ENCODE measurements around the gene CD300E.
"Not testable (repeated sequence)": the region's sequence is repeated elsewhere in the genome, so short reads cannot be mapped to it uniquely, and the experiment has no call there.

Gene CD300E

DNA sequence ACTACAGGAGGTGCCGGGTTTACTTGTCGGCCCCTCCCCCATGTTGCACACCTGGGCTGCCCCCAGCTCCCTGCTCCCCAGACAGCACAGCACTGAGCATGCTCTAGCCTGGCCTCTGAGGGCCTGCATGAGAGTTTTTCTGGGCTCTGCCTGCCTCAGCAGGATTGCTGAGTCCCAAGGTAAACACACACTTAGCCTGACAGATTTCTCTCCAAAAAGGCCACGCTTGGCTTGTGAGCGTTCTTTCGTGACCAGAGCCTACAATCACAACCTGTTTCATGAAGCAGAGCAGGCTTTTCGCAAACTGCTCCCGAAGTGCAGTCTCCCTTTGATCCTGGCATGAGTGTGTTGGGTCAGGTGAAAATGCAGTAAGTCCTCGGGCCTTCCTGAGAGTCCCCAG, 9.8 kb upstream of the CD300E start:
- DNase-seq, result no peak

GRCh38 chr17:74632617-74633016, 9.1 kb upstream of the CD300E start:
- no peak for DNase-seq

GRCh38 chr17:74631468-74632450, 8.2 kb upstream of the CD300E start:
- no peak for DNase-seq

DNA sequence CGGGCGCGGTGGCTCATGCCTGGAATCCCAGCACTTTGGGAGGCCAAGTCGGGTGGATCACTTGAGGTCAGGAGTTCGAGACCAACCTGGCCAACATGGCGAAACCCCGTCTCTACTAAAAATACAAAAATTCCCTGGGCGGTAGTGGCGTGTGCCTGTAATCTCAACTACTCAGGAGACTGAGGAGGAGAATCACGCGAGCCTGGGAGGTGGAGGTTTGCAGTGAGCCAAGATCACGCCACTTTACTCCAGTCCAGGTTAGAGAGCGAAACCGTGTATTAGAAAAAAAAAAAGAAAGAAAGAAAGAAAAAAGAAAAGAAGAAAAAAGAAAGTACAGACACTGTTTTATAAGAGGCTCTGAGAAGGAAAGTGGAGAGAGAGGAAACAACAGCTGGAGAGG, 6.7 kb upstream of the CD300E start:
- DNase-seq, result not testable (repeated sequence)

DNA sequence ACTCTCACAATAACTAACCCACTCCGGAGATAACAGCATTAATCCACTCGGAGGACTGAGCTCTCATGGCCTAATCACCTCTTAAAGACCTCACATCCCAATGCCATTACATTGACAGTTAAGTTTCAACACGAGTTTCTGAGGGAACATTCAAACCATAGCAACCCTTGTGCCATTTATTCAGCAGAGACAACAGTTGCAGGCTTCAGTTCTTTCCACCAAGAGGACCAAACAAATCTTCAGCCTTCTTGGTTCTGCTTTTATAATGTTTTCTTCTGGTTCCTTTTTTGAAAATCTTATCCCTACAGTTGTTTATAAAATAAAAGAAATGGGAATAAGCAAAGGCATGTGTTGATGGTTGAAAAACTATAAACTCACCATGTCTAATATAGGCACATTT, 2.1 kb upstream of the CD300E start:
- DNase-seq, result no peak

DNA sequence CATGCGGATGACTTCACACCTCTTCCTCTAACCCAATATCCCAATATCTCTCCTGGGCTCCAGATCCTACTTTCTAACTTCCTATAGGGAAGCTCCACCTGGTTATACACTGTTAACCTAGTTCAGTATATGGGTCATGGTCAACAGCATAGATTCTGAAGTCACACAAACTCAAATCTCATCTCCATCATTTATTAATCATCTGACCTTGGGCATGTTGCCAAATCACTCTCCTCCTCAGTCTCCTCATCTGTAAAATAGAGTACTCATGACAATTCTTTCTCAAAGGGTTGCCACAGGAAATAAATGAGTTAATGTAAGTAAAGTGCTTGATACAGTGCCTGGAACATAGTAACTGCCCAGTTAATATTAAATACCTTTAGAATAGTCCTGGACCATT, 593 bp upstream of the CD300E start:
- DNase-seq, result no peak

- no peak for DNase-seq
These were observed 4.4 kb downstream of the CD300E start for GRCh38 chr17:74619077-74619673.

GRCh38 chr17:74618451-74618850, 5.1 kb downstream of the CD300E start:
- no peak for DNase-seq

- DNase-seq, result no peak
These were observed 6.8 kb downstream of the CD300E start for GRCh38 chr17:74616696-74617095.

DNA sequence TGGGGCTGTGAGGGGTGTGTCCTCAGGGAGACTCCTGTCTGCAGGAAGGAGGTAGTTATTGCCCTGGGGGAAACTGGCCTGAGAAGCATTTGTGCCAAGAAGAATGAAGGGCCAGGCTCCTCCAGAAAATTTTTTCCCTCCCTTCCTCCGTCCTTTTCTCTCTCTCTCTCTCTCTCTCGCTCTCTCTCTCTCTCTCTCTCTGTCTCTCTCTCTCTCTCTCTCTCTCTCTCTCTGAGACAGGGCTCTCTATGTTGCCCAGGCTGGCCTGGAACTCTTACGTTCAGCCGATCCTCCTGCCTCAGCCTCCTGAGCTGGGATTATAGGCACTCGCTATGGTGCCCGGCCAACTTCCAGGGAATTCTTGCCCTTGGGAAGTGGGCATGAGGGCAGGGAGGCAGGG, 11.5 kb downstream of the CD300E start:
- no peak for DNase-seq

- DNase-seq, result no peak
These were observed 13.4 kb downstream of the CD300E start for GRCh38 chr17:74610108-74610507.

GRCh38 chr17:74608511-74608910, 15.0 kb downstream of the CD300E start:
- DNase-seq, result no peak

GRCh38 chr17:74607221-74607620, 16.3 kb downstream of the CD300E start:
- no peak for DNase-seq

DNA sequence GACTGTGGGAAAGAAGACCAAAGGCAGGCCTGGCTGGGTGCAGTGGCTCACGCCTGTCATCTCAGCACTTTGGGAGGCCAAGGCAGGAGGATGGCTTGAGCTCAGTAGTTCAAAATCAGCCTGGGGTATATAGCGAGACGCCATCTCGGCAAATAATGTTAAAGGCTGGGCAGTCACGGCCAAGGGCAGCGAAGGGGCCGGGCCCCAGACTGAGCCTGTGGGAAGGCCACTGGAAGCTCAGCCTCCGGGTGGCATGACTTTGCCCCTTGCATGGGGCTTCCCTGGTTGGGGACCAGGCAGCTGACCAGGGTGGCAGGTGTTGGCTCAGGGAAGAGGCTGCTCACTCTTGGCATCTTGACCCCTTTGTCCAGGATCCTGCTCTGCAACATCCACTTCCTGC, 17.5 kb downstream of the CD300E start:
- DNase-seq, result no peak

DNA sequence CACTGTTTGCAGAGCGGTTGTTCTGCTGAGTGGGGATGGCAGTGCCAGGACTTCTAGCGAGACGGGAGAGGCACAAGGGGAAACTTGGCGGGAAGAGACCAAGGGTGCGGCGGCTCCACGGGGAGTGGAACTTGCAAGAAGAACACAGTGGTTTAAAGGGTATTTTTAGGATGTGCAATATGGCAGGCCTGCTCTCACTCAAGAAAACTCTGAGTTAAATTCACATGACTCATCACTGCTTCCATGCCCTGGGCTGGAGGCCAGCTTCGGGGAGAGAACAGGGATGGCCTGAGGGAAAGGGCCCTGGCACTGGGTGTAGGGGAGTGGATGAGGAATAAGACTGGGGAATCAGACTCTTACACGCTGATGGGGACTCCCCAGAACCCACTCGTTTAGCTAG, 18.2 kb downstream of the CD300E start:
- no peak for DNase-seq

GRCh38 chr17:74604761-74605160, 18.8 kb downstream of the CD300E start:
- no peak for DNase-seq

- DNase-seq, result no peak
These were observed 19.3 kb downstream of the CD300E start for GRCh38 chr17:74604200-74604599.

DNA sequence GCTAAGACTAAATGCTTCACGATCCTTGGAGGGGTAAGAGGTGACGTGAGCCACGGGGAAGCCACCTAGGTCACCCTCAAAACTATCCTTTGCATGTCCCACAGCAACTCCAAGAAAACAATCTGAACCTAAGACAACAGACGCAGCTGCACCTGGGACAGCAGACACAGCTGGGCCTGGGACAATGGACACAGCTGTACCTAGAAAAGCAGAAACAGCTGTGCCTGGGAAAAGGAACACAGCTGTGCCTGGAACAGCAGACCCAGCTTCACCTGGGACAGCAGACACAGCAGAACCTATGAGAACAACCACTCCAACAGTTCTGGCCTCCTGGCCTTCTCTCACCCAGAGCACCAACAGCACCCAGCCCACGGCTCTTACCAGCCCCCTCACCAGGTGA, 19.8 kb downstream of the CD300E start:
- DNase-seq, result no peak

GRCh38 chr17:74603037-74603635, 20.4 kb downstream of the CD300E start:
- DNase-seq, result no peak

DNA sequence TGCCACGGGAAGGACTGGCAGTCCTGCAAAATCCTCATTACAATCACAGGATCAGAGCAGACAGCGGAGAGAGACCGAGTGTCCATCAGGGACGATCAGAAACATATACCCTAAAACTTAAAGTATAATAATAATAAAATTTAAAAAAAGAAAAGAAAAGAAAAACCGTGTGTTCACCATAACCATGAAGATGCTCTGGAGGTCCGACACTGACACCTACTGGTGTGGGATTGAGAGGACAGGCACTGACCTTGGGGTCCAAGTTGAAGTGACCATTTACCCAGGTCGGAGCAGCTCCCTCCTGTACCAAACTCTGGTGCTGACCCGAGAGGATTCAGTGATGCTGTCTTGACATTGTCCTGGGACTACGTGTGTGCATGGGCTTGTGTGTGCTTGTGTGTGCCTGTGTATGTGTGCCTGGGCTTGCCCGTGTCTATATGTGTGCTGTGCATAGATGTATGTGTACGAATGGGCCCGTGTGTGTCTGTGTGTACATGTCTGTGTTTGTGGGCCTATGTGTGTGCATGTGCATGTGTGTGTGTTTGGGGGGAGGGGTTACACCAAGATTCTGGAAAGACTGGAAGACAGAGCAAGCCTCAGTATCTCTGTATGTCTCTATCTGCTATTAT, 21.5 kb downstream of the CD300E start:
- no peak for DNase-seq

- no peak for DNase-seq
These were observed 24.0 kb downstream of the CD300E start for GRCh38 chr17:74599448-74599939.

DNA sequence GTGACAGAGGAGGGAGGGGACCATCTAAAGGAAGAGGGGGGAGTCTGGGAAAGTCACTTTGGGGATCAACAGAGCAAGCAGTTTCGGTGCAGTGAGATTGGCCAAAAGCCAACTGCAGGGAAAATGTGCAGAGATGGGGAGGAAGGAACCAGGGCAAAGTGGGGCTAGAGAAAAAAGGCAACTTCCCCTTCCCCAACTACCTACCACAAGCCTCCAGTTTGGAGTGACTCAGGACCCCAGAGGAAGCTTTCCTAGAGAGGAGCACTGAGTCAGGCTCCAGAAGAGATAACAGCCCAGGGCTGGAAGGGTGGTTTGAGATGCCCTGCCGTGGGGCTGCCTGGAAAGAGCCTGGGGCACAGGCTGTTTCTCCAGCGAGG, 24.5 kb downstream of the CD300E start:
- DNase-seq, result no peak

DNA sequence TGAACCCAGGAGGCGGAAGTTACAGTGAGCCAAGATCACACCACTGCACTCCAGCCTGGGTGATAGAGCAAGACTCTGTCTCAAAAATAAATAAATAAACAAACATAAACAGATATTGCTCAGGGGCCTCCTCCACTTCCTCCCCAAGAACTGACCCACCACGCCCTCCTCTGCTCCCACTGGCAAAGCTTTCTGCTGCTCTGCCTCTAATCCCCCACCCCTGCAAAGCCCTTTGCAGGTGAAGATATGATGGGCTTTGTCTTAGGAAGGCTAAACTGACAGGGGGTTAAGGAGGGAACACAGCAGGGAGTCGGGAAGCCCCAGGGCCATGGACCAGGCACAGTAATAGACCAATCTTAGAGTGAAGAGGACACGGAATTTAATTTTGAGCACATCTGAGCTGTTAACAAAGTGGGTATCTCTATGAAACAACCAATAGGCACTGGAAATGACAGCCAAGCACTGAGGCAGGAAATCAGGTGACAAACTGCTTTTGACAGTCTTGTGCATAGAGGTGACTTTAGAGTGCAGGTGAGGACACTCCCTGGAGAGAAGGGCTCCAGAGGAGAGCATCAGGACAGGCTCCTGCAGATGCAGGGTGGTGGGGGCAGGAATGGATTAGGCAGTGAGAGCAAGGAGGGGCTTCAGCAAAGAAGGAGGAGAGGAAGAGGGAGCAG, 25.1 kb downstream of the CD300E start:
- DNase-seq, result no peak

Measured in T1000 (cell line).